Left renal cortex interstitium (tissue), 4 donors: ENCODE results near the gene CSTF3. TPM values are rescaled to one million over a fixed set of nuclear protein-coding genes. Genes with fewer than 3 reads are reported as not detected.
A peak's percentile ranks its signal among the peaks of the same experiment; 100 is the strongest.
"Not testable (repeated sequence)": the region's sequence is repeated elsewhere in the genome, so short reads cannot be mapped to it uniquely, and the experiment has no call there.

Source experiments
- DNase-seq, 4 donors: peaks; one replicate each; pipeline ENCODE4 v3.0.0-alpha.2; 2013; ENCODE audit warnings: low read depth in 4 of 4, low spot score in 2 of 4, missing footprints in 1 of 4
- polyA plus RNA-seq, 4 donors: library from polyadenylated mRNA; unstranded; fragments of 120-200 nt; gene quantifications; one replicate each; pipeline ENCODE4 v1.2.1, GENCODE V29; 2013; ENCODE audit not compliant: insufficient read length in 4 of 4

CSTF3 gene
- polyA plus RNA-seq, 4 donors = 56.0 to 72.1 (median 58.0) TPM

GRCh38 chr11:33162831-33163230 lies 1.6 kb upstream of the CSTF3 start:
- DNase-seq = no peak

GRCh38 chr11:33160587-33160986 lies 693 bp downstream of the CSTF3 start:
- DNase-seq = no peak

- peak; percentile 42 to 61 (median 53) for DNase-seq
Observed at GRCh38 chr11:33160136-33160535, 1.1 kb downstream of the CSTF3 start.

GRCh38 chr11:33159378-33159867 lies 1.9 kb downstream of the CSTF3 start:
- DNase-seq = not testable (repeated sequence)

- no peak for DNase-seq
Observed at GRCh38 chr11:33158596-33159275, 2.5 kb downstream of the CSTF3 start.

- DNase-seq = no peak
Observed at GRCh38 chr11:33157103-33158027, 3.9 kb downstream of the CSTF3 start.

GRCh38 chr11:33151399-33151798 lies 9.9 kb downstream of the CSTF3 start:
- no peak for DNase-seq

GRCh38 chr11:33147559-33147958 lies 13.7 kb downstream of the CSTF3 start:
- DNase-seq = no peak

GRCh38 chr11:33135768-33136443 lies 25.4 kb downstream of the CSTF3 start:
- no peak for DNase-seq

- DNase-seq = peak in 1 of 4 donors; percentile 21
Observed at GRCh38 chr11:33135216-33135615, 26.1 kb downstream of the CSTF3 start.

- no peak for DNase-seq
Observed at GRCh38 chr11:33134276-33134675, 27.0 kb downstream of the CSTF3 start.

- no peak for DNase-seq
Observed at GRCh38 chr11:33133761-33134160, 27.5 kb downstream of the CSTF3 start.

GRCh38 chr11:33132510-33132909 lies 28.8 kb downstream of the CSTF3 start:
- DNase-seq = no peak

- no peak for DNase-seq
Observed at GRCh38 chr11:33128739-33129138, 32.5 kb downstream of the CSTF3 start.

GRCh38 chr11:33125611-33126010 lies 35.7 kb downstream of the CSTF3 start:
- no peak for DNase-seq

- DNase-seq = no peak
Observed at GRCh38 chr11:33125025-33125424, 36.3 kb downstream of the CSTF3 start.

- not testable (repeated sequence) for DNase-seq
Observed at GRCh38 chr11:33122696-33123095, 38.6 kb downstream of the CSTF3 start.

GRCh38 chr11:33116535-33116934 lies 44.7 kb downstream of the CSTF3 start:
- no peak for DNase-seq

GRCh38 chr11:33110083-33110482 lies 51.2 kb downstream of the CSTF3 start:
- no peak for DNase-seq

- no peak for DNase-seq
Observed at GRCh38 chr11:33109294-33109895, 51.9 kb downstream of the CSTF3 start.

GRCh38 chr11:33103836-33104235 lies 57.4 kb downstream of the CSTF3 start:
- no peak for DNase-seq
